HepG2 (cell line): ENCODE measurements around the gene SELENOH. TPM values are rescaled to one million over a fixed set of nuclear protein-coding genes. Genes with fewer than 3 reads are reported as not detected.

Source experiments
- ATAC-seq: fragments of 200-7000 bp; cut with Tn5 transposase; 3 replicates; pipeline ENCODE4 v1.9.1; 2020; ENCODE audit warnings: mild to moderate bottlenecking, moderate library complexity
- BruUV-seq: library from RNA; stranded (reverse); fragments of 400-500 nt; replicated peaks from 2 replicates; lab custom pipeline; 2021; lab: Mats Ljungman, UMichigan
- CTCF ChIA-PET: fragments of 300-600 bp; formaldehyde crosslinking; extraction: SDS; loops from one replicate; lab custom pipeline; 2021; ENCODE audit warnings: low total read pairs, inconsistent platforms, low intra/inter-chr PET ratio; lab: Yijun Ruan, JAX
- POLR2A ChIA-PET: fragments of 350-600 bp; sonication (Branson Sonifier 250); formaldehyde crosslinking; loops from one replicate; lab custom pipeline; 2020; ENCODE audit warnings: antibody characterized with exemption, inconsistent platforms; lab: Yijun Ruan, JAX
- DNase-seq: peaks from one replicate; pipeline ENCODE4 v3.0.0-alpha.2; 2015; ENCODE audit warnings: low spot score
- FAIRE-seq: peaks from 3 replicates; lab custom pipeline; 2011; peaks lifted over from hg19 to GRCh38; lab: Jason Lieb, UNC
- H2AFZ ChIP-seq: one replicate; pipeline ENCODE4 v1.6.1; 2011; ENCODE audit warnings: low read length, inconsistent platforms
- H3K27ac ChIP-seq: fragments of 300-600 bp; 3 replicates; pipeline ENCODE4 v1.8.0; 2011; ENCODE audit warnings: mixed run types, mild to moderate bottlenecking, mixed read lengths, low read length, inconsistent platforms; ENCODE audit not compliant: insufficient read depth; ENCODE audit errors: extremely low read length
- H3K27me3 ChIP-seq, 2 experiments: fragments of 200-600 bp in 1 of 2; 2 replicates in 1 of 2; 3 replicates in 1 of 2; pipeline versions ENCODE4 v1.6.0 to v1.8.0; 2011; ENCODE audit warnings: low read length in 2 of 2, mild to moderate bottlenecking in 2 of 2, moderate library complexity in 2 of 2, inconsistent platforms in 1 of 2; ENCODE audit not compliant: insufficient read depth in 2 of 2, control insufficient read depth in 1 of 2
- H3K36me3 ChIP-seq, 2 experiments: fragments of 200-600 bp in 1 of 2; replicated peaks in 1 of 2; 2 replicates in 1 of 2; 3 replicates in 1 of 2; pipeline versions ENCODE4 v1.5.1 to v1.8.0; 2011; ENCODE audit warnings: low read length in 2 of 2, inconsistent platforms in 1 of 2; ENCODE audit not compliant: insufficient read depth in 2 of 2, control insufficient read depth in 1 of 2
- H3K4me1 ChIP-seq: 2 replicates; pipeline ENCODE4 v1.5.1; 2012; ENCODE audit warnings: low read length, inconsistent platforms; ENCODE audit not compliant: insufficient read depth
- H3K4me2 ChIP-seq: 2 replicates; pipeline ENCODE4 v1.6.0; 2011; ENCODE audit warnings: low read depth, low read length, inconsistent platforms
- H3K4me3 ChIP-seq, 3 experiments: fragments of 200-600 bp in 1 of 3; sonication (generic), shearing (Covaris generic) in 1 of 3; replicated peaks in 1 of 3; 2 replicates each; pipeline ENCODE4 v1.5.1; 2011 to 2016; ENCODE audit warnings: low read length in 3 of 3, inconsistent platforms in 2 of 3, low read depth in 2 of 3, mild to moderate bottlenecking in 2 of 3, control low read depth in 1 of 3, mixed read lengths in 1 of 3; ENCODE audit not compliant: insufficient read depth in 1 of 3
- H3K79me2 ChIP-seq: one replicate; pipeline ENCODE4 v1.6.1; 2011; ENCODE audit warnings: low read length, inconsistent platforms; ENCODE audit not compliant: insufficient read depth
- H3K9ac ChIP-seq: 2 replicates; pipeline ENCODE4 v1.6.0; 2011; ENCODE audit warnings: mild to moderate bottlenecking, low read depth, low read length, inconsistent platforms; ENCODE audit not compliant: insufficient read depth
- H3K9me3 ChIP-seq: 2 replicates; pipeline ENCODE4 v1.5.1; 2012; ENCODE audit warnings: mild to moderate bottlenecking, low read length
- H4K20me1 ChIP-seq: 2 replicates; pipeline ENCODE4 v1.6.0; 2011; ENCODE audit warnings: inconsistent platforms, mild to moderate bottlenecking, low read length, moderate library complexity; ENCODE audit not compliant: insufficient read depth
- ETV6 ChIP-seq: sonication (generic); formaldehyde crosslinking; conservative IDR thresholded peaks from 2 replicates; pipeline ENCODE4 v1.4.0; 2020; ENCODE audit warnings: missing genetic modification reagents
- FOXJ3 ChIP-seq: sonication (generic); formaldehyde crosslinking; IDR thresholded peaks from 2 replicates; pipeline ENCODE4 v1.4.0; 2020; ENCODE audit warnings: missing genetic modification reagents, mild to moderate bottlenecking, borderline replicate concordance
- FOXO1 ChIP-seq: sonication (generic); formaldehyde crosslinking; IDR thresholded peaks from 2 replicates; pipeline ENCODE4 v1.4.0; 2020; ENCODE audit warnings: missing genetic modification reagents
- HIVEP1 ChIP-seq: sonication (generic); formaldehyde crosslinking; IDR thresholded peaks from 2 replicates; pipeline ENCODE4 v1.4.0; 2020; ENCODE audit warnings: mild to moderate bottlenecking, missing genetic modification reagents
- IRF1 ChIP-seq: sonication (generic); formaldehyde crosslinking; IDR thresholded peaks from 2 replicates; pipeline ENCODE4 v1.4.0; 2020; ENCODE audit warnings: low read depth, mild to moderate bottlenecking, missing genetic modification reagents
- KAT8 ChIP-seq: IDR thresholded peaks from 2 replicates; pipeline ENCODE4 v1.6.1; 2016; ENCODE audit warnings: missing genetic modification reagents, missing compliant biosample characterization
- MATR3 ChIP-seq: sonication (generic); formaldehyde crosslinking; IDR thresholded peaks from 2 replicates; pipeline ENCODE4 v1.4.0; 2020; ENCODE audit warnings: missing genetic modification reagents
- NR2C2 ChIP-seq: sonication (generic); formaldehyde crosslinking; IDR thresholded peaks from 2 replicates; pipeline ENCODE4 v1.4.0; 2020; ENCODE audit warnings: missing genetic modification reagents, mild to moderate bottlenecking, moderate library complexity, borderline replicate concordance
- PAXIP1 ChIP-seq: sonication (generic); formaldehyde crosslinking; conservative IDR thresholded peaks from 2 replicates; pipeline ENCODE4 v1.4.0; 2020; ENCODE audit warnings: mild to moderate bottlenecking, missing genetic modification reagents, moderate library complexity
- PHF5A ChIP-seq: IDR thresholded peaks from one replicate; pipeline ENCODE4 v1.6.1; 2018; ENCODE audit warnings: low read depth, missing genetic modification reagents; ENCODE audit not compliant: unreplicated experiment
- SOX13 ChIP-seq, 3 experiments: fragments of 450-650 bp in 1 of 3; sonication (generic) in 1 of 3; formaldehyde crosslinking in 1 of 3; IDR thresholded peaks in 2 of 3; conservative IDR thresholded peaks in 1 of 3; 2 replicates each; pipeline versions ENCODE4 v1.5.0 to v1.6.1; 2016 to 2020; ENCODE audit warnings: antibody characterized with exemption in 1 of 3, mild to moderate bottlenecking in 1 of 3, missing compliant biosample characterization in 1 of 3, missing genetic modification reagents in 1 of 3, moderate library complexity in 1 of 3
- SRSF9 ChIP-seq: fragments of 200-400 bp; formaldehyde crosslinking; IDR thresholded peaks from 2 replicates; pipeline ENCODE4 v1.6.1; 2018; ENCODE audit warnings: borderline replicate concordance, mild to moderate bottlenecking, low read depth, low read length; ENCODE audit not compliant: insufficient read depth, poor library complexity, severe bottlenecking
- ZBTB21 ChIP-seq: sonication (generic); formaldehyde crosslinking; IDR thresholded peaks from 2 replicates; pipeline ENCODE4 v1.4.0; 2020; ENCODE audit warnings: missing genetic modification reagents
- ZBTB26 ChIP-seq: IDR thresholded peaks from 2 replicates; pipeline ENCODE4 v1.6.1; 2016; ENCODE audit warnings: missing compliant biosample characterization, missing genetic modification reagents, borderline replicate concordance
- WGBS: methylation state at CpG from one replicate; pipeline ENCODE4 v1.1.6; 2017; ENCODE audit warnings: low lambda C conversion rate; 5-methylcytosine and 5-hydroxymethylcytosine counted together
- in situ Hi-C: cut with HindIII; loops from 2 replicates; pipeline ENCODE4 v1.10.0; 2017; ENCODE audit warnings: low pct_unique_long_range_greater_than_20kb; ENCODE audit not compliant: extremely low pct_ligation_motif_present
- intact Hi-C: fragments of 100-400 bp; cut with micrococcal nuclease; formaldehyde crosslinking; loops from one replicate; pipeline ENCODE4 v1.10.0; 2022; ENCODE audit not compliant: unreplicated experiment
- polyA plus RNA-seq, 8 experiments: library from polyadenylated mRNA; depleted of rRNA in 3 of 8; stranded (reverse) in 7 of 8; unstranded in 1 of 8; fragments of >200 nt; fragmentation: Illumina TruSeq in 4 of 8; extraction: Trizol in 4 of 8; gene quantifications; 2 replicates each; pipeline versions ENCODE4 v1.2.1 to v1.2.3, GENCODE V29; 2011 to 2016; ENCODE audit warnings: low read depth in 4 of 8, missing spikeins in 1 of 8, mixed read lengths in 1 of 8; ENCODE audit not compliant: insufficient read depth in 1 of 8
- total RNA-seq, 5 experiments: library from RNA; depleted of rRNA; stranded (reverse); fragments of >200 nt; fragmentation: Illumina TruSeq; extraction: Trizol; gene quantifications; 2 replicates each; pipeline ENCODE4 v1.2.3, GENCODE V29; 2016; ENCODE audit warnings: low read depth in 1 of 5

SELENOH gene
- total and polyA plus RNA-seq, 2 of the 13 experiments (the other 11 are each of a cell fraction or from before 2014, with no cell fraction given) = 27.2 to 77.4 TPM

- no TSS peak for BruUV-seq
- H3K4me2 ChIP-seq = no peak overlapping the region
- H3K27me3 ChIP-seq = no peaks in the 10 kb centered on the region
- H3K4me1 ChIP-seq = no peaks in the 10 kb centered on the region
- H3K27ac ChIP-seq = no peak overlapping the region
- in situ Hi-C loops (no loop called here), intact Hi-C loops (no loop called here)
- no peak overlapping the region for H3K4me3 ChIP-seq
- CTCF ChIA-PET = no interaction called here
- peaks cover 50% of the 10 kb centered on the region for H3K79me2 ChIP-seq
- H4K20me1 ChIP-seq = peaks cover 3% of the 10 kb centered on the region; the same call in 1 of the 2 replicates
- no peak for FAIRE-seq
- no peak for ATAC-seq
- TF ChIP-seq FOXO1 (CRISPR knock-in tag) = no peak
- no peak for TF ChIP-seq SRSF9
- TF ChIP-seq NR2C2 (CRISPR knock-in tag) = no peak
- TF ChIP-seq MATR3 (CRISPR knock-in tag) = no peak
- TF ChIP-seq SOX13 (IDR thresholded peaks at IDR 0.05) = no peak
- no peak for TF ChIP-seq SOX13 (CRISPR knock-in tag; conservative IDR thresholded peaks at IDR 0.05 in 1 of 2, IDR thresholded peaks at IDR 0.05 in 1 of 2)
- TF ChIP-seq KAT8 (CRISPR knock-in tag) = no peak
- no peak for TF ChIP-seq PAXIP1
- no peak for TF ChIP-seq IRF1 (CRISPR knock-in tag)
- TF ChIP-seq ZBTB21 = no peak
- no peak for TF ChIP-seq FOXJ3 (CRISPR knock-in tag)
- TF ChIP-seq HIVEP1 (CRISPR knock-in tag) = no peak
- TF ChIP-seq PHF5A = no peak
- TF ChIP-seq ZBTB26 (CRISPR knock-in tag) = no peak
- TF ChIP-seq ETV6 (CRISPR knock-in tag) = no peak
- DNase-seq = no peak
- H3K9ac ChIP-seq = no peak overlapping the region
- POLR2A ChIA-PET = no interaction called here
- H3K9me3 ChIP-seq = no peaks in the 10 kb centered on the region
- peaks cover 4 to 14% of the 10 kb centered on the region in 2 experiments; a peak in 4 of 5 replicates for H3K36me3 ChIP-seq
- 94% methylated on average over 2 of the region's 2 CpGs for WGBS
- H2AFZ ChIP-seq = no peak overlapping the region
Measured at GRCh38 chr11:57727185-57727584, 14.1 kb upstream of the SELENOH start.
